Rectal smooth muscle tissue (tissue), 1 donor: ENCODE data around the gene ATP5PO.
"Not testable (repeated sequence)": the region's sequence is repeated elsewhere in the genome, so short reads cannot be mapped to it uniquely, and the experiment has no call there.

ENCODE experiments used
- H3K27ac ChIP-seq: one replicate; pipeline ENCODE4 v1.7.0; 2013; ENCODE audit warnings: low read depth, low read length, inconsistent platforms
- H3K27me3 ChIP-seq: one replicate; pipeline ENCODE4 v1.7.0; 2013; ENCODE audit warnings: low read length; ENCODE audit not compliant: control insufficient read depth, insufficient read depth
- H3K36me3 ChIP-seq: one replicate; pipeline ENCODE4 v1.7.0; 2013; ENCODE audit warnings: low read length; ENCODE audit not compliant: control insufficient read depth, insufficient read depth
- H3K4me1 ChIP-seq: one replicate; pipeline ENCODE4 v1.7.0; 2013; ENCODE audit warnings: low read length; ENCODE audit not compliant: control insufficient read depth, insufficient read depth
- H3K4me3 ChIP-seq: one replicate; pipeline ENCODE4 v1.7.0; 2013; ENCODE audit warnings: low read length
- H3K9ac ChIP-seq: one replicate; pipeline ENCODE4 v1.7.0; 2013; ENCODE audit warnings: low read length

Gene ATP5PO

GRCh38 chr21:33870768-33871167 lies 44.8 kb downstream of the ATP5PO start:
- Histone ChIP-seq H3K36me3 (no peaks in the 10 kb centered on the region), H3K4me1 (no peaks in the 10 kb centered on the region), H3K4me3 (no peak overlapping the region), H3K27ac (no peak overlapping the region), H3K27me3 (no peaks in the 10 kb centered on the region), H3K9ac (no peak overlapping the region)

DNA sequence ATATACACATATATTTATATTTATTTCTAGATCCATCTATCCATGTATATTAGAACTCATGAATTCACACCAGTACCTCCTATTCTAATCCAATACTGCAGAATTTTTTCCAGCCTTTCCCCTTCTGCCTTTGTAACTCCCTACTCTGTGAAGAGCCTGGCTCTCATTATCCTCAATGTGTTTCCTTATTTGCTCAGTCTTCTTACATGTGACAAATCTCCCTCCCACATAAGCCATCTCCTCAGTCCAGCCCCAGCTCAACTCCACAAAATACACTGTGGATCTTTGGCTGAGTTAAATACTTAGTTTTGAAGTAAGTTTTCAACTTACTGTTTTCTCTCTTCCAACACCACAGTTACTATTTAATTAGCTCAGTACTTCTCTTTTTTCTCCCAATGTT lies 45.7 kb downstream of the ATP5PO start:
- no peaks in the 10 kb centered on the region for H3K27me3 ChIP-seq
- no peaks in the 10 kb centered on the region for H3K4me1 ChIP-seq
- no peak overlapping the region for H3K27ac ChIP-seq
- no peak overlapping the region for H3K9ac ChIP-seq
- H3K36me3 ChIP-seq = no peaks in the 10 kb centered on the region
- H3K4me3 ChIP-seq = no peak overlapping the region

DNA sequence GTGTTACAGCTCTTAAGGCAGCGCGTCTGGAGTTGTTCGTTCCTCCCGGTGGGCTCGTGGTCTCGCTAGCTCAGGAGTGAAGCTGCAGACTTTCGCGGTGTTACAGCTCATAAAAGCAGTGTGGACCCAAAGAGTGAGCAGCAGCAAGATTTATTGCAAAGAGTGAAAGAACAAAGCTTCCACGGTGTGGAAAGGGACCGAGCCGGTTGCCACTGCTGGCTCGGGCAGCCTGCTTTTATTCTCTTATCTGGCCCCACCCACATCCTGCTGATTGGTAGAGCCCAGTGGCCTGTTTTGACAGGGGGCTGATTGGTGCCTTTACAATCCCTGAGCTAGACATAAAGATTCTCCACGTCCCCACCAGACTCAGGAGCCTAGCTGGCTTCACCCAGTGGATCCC lies 47.7 kb downstream of the ATP5PO start:
- H3K27ac ChIP-seq, H3K27me3 ChIP-seq, H3K9ac ChIP-seq, H3K4me1 ChIP-seq, H3K36me3 ChIP-seq, H3K4me3 ChIP-seq: not testable (repeated sequence)

GRCh38 chr21:33866826-33867225 lies 48.8 kb downstream of the ATP5PO start:
- no peak overlapping the region for H3K27ac ChIP-seq
- no peaks in the 10 kb centered on the region for H3K27me3 ChIP-seq
- H3K36me3 ChIP-seq = no peaks in the 10 kb centered on the region
- no peak overlapping the region for H3K9ac ChIP-seq
- no peak overlapping the region for H3K4me3 ChIP-seq
- H3K4me1 ChIP-seq = no peaks in the 10 kb centered on the region

- no peak overlapping the region for H3K9ac ChIP-seq
- H3K27ac ChIP-seq = no peak overlapping the region
- no peaks in the 10 kb centered on the region for H3K36me3 ChIP-seq
- H3K4me3 ChIP-seq = no peak overlapping the region
- no peaks in the 10 kb centered on the region for H3K27me3 ChIP-seq
- H3K4me1 ChIP-seq = no peaks in the 10 kb centered on the region
Observed at GRCh38 chr21:33865996-33866575, 49.5 kb downstream of the ATP5PO start.

DNA sequence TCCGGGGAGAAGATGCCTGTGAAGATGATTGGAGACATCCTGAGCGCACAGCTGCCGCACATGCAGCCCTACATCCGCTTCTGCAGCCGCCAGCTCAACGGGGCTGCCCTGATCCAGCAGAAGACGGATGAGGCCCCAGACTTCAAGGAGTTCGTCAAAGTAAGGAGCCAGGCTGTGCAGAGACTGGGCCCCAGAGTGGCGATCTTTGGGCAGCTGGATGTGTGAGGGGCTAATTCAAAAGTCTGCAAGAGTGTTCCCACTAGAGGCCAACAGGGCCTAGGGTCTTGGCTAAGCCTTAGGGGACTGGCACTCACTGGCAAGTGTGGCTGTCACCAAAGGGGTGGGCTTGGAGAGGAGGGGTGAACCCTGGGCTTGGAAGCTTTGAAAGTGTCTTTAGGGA lies 50.4 kb downstream of the ATP5PO start:
- no peaks in the 10 kb centered on the region for H3K4me1 ChIP-seq
- H3K36me3 ChIP-seq = no peaks in the 10 kb centered on the region
- H3K4me3 ChIP-seq = no peak overlapping the region
- H3K9ac ChIP-seq = no peak overlapping the region
- no peaks in the 10 kb centered on the region for H3K27me3 ChIP-seq
- H3K27ac ChIP-seq = no peak overlapping the region

GRCh38 chr21:33864150-33864549 lies 51.5 kb downstream of the ATP5PO start:
- H3K36me3 ChIP-seq = no peaks in the 10 kb centered on the region
- no peaks in the 10 kb centered on the region for H3K4me1 ChIP-seq
- H3K4me3 ChIP-seq = no peak overlapping the region
- H3K27ac ChIP-seq = no peak overlapping the region
- no peaks in the 10 kb centered on the region for H3K27me3 ChIP-seq
- no peak overlapping the region for H3K9ac ChIP-seq

DNA sequence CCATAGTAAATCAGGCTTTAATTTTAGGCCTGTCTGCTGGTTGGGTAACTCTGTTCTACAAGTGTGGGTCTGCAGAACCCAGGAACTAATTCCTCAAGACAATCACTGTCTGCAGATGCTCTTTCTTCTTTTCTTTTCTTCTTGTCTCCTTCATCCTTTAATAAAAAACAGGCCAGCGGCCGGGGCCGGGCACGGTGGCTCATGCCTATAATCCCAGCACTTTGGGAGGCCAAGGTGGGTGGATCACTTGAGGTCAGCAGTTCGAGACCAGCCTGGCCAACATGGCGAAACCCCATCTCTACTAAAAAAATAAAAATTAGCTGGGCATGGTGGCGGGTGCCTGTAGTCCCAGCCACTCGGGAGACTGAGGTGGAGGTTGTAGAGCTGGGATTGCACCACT lies 52.4 kb downstream of the ATP5PO start:
- not testable (repeated sequence) for H3K4me1 ChIP-seq, H3K9ac ChIP-seq, H3K27ac ChIP-seq, H3K27me3 ChIP-seq, H3K36me3 ChIP-seq, H3K4me3 ChIP-seq

DNA sequence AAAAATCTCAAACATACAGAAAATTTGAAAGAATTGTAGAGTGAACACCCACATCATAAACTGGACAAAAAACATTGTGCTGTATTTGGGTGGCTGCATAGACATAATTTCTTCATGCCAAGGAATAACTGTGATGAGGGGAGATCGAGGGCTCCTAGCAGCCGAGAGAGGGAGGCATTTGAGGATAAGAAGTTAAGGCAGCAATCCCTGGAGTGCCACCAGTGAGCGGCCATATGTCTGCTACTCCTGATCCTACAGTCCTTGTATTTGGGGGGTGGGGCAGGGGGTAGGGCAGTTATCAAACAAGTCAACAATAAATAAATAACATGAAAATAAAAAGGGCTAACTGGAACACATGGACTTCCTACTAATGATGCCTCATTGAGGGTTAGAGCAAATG lies 54.5 kb downstream of the ATP5PO start:
- no peak overlapping the region for H3K9ac ChIP-seq

GRCh38 chr21:33860332-33860879 lies 55.2 kb downstream of the ATP5PO start:
- no peaks in the 10 kb centered on the region for H3K36me3 ChIP-seq
- H3K27me3 ChIP-seq = no peaks in the 10 kb centered on the region
- no peak overlapping the region for H3K4me3 ChIP-seq
- H3K27ac ChIP-seq = no peak overlapping the region
- H3K4me1 ChIP-seq = no peaks in the 10 kb centered on the region
- no peak overlapping the region for H3K9ac ChIP-seq

More for the DNA sequence above, 54.5 kb downstream of the ATP5PO start:
- Histone ChIP-seq H3K27me3 (no peaks in the 10 kb centered on the region), H3K36me3 (no peaks in the 10 kb centered on the region), H3K27ac (no peak overlapping the region), H3K4me3 (no peak overlapping the region), H3K4me1 (no peaks in the 10 kb centered on the region)

GRCh38 chr21:33859373-33860102 lies 56.1 kb downstream of the ATP5PO start:
- no peaks in the 10 kb centered on the region for H3K27me3 ChIP-seq
- H3K4me1 ChIP-seq = no peaks in the 10 kb centered on the region
- no peak overlapping the region for H3K9ac ChIP-seq
- no peaks in the 10 kb centered on the region for H3K36me3 ChIP-seq
- H3K4me3 ChIP-seq = no peak overlapping the region
- H3K27ac ChIP-seq = no peak overlapping the region

GRCh38 chr21:33858667-33859372 lies 56.8 kb downstream of the ATP5PO start:
- Histone ChIP-seq H3K27me3 (no peaks in the 10 kb centered on the region), H3K4me3 (no peak overlapping the region), H3K9ac (no peak overlapping the region), H3K4me1 (no peaks in the 10 kb centered on the region), H3K27ac (no peak overlapping the region), H3K36me3 (no peaks in the 10 kb centered on the region)
